Mesothelial cell of epicardium (in vitro differentiated cells): Measurements from ENCODE around the gene SPIRE1. TPM values are rescaled to one million over a fixed set of nuclear protein-coding genes. Genes with fewer than 3 reads are reported as not detected.
A peak's percentile ranks its signal among the peaks of the same experiment; 100 is the strongest.

ENCODE experiments used
- DNase-seq, 2 experiments: peaks; one replicate each; pipeline ENCODE4 v3.0.0; 2021; ENCODE audit warnings: low spot score in 2 of 2; ENCODE audit not compliant: unreplicated experiment in 2 of 2
- H3K27ac Mint-ChIP-seq: 2 replicates; pipeline ENCODE4 v1.8.0; 2021; ENCODE audit warnings: mixed read lengths
- H3K27me3 Mint-ChIP-seq: 2 replicates; pipeline ENCODE4 v1.8.0; 2021; ENCODE audit warnings: low read depth, mixed read lengths
- H3K36me3 Mint-ChIP-seq: 2 replicates; pipeline ENCODE4 v1.8.0; 2021; ENCODE audit warnings: mixed read lengths
- H3K4me1 Mint-ChIP-seq: 2 replicates; pipeline ENCODE4 v1.8.0; 2021; ENCODE audit warnings: mixed read lengths
- H3K4me3 Mint-ChIP-seq: 2 replicates; pipeline ENCODE4 v1.8.0; 2021; ENCODE audit warnings: mild to moderate bottlenecking, moderate library complexity, mixed read lengths
- H3K9me3 Mint-ChIP-seq: 2 replicates; pipeline ENCODE4 v1.8.0; 2021; ENCODE audit warnings: mixed read lengths
- total RNA-seq: library from RNA; stranded (reverse); gene quantifications from 3 replicates; pipeline ENCODE4 v1.2.1, GENCODE V29; 2021
- TF ChIP-seq, protein P1 (sequence below): fragments of 200-600 bp; sonication (generic); IDR thresholded peaks from one replicate; pipeline ENCODE4 v1.5.0; 2021; ENCODE audit warnings: antibody characterized with exemption; ENCODE audit not compliant: unreplicated experiment

SPIRE1 gene
- total RNA-seq, 1 donor from 2014 or later: 24.2 TPM

DNA sequence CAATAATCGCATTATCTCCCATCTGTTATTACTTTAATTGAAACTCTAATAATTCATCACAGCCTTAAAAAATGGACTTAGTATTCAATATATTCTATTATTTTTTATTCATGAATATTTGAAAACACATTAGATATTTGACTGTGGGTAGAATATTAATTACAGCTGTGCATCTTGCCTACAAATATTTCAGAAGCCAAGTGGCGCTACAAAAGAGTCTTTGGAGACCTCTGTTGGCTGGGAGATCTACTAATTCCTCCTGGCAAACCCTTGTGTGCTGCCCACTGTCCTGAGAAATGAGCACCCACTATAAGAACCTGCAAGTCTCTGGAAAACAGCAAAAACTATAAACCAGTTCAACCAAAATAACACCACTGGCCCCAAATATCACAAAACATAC lies 195.7 kb downstream of the SPIRE1 start:
- Mint-ChIP-seq H3K27ac (no peak overlapping the region), H3K27me3 (no peaks in the 10 kb centered on the region), H3K9me3 (peaks cover 5% of the 10 kb centered on the region), H3K4me1 (peaks cover 7% of the 10 kb centered on the region), H3K36me3 (peaks cover 34% of the 10 kb centered on the region), H3K4me3 (no peak overlapping the region)
- TF ChIP-seq, protein P1, sequence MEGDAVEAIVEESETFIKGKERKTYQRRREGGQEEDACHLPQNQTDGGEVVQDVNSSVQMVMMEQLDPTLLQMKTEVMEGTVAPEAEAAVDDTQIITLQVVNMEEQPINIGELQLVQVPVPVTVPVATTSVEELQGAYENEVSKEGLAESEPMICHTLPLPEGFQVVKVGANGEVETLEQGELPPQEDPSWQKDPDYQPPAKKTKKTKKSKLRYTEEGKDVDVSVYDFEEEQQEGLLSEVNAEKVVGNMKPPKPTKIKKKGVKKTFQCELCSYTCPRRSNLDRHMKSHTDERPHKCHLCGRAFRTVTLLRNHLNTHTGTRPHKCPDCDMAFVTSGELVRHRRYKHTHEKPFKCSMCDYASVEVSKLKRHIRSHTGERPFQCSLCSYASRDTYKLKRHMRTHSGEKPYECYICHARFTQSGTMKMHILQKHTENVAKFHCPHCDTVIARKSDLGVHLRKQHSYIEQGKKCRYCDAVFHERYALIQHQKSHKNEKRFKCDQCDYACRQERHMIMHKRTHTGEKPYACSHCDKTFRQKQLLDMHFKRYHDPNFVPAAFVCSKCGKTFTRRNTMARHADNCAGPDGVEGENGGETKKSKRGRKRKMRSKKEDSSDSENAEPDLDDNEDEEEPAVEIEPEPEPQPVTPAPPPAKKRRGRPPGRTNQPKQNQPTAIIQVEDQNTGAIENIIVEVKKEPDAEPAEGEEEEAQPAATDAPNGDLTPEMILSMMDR: no peak
- no peak for DNase-seq

DNA sequence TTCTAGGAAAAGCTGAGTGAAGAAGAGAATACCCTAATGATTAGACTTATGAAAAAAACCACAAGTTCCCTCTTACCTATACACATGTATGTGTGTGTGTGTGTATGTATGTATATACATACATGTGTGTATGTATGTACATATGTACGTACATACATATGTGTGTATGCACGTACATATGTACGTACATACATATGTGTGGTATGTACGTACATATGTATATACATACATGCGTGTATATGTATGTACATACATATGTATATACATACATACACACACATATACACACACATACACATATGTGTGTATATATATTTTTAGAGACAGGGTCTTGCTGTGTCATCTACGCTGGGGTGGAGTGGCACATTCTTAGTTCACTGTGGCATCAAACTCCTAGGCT lies 196.6 kb downstream of the SPIRE1 start:
- Mint-ChIP-seq H3K36me3 (peaks cover 34% of the 10 kb centered on the region), H3K4me3 (no peak overlapping the region), H3K27ac (peak overlapping the region; percentile 80), H3K4me1 (peaks cover 7% of the 10 kb centered on the region), H3K27me3 (no peaks in the 10 kb centered on the region), H3K9me3 (peaks cover 5% of the 10 kb centered on the region)
- TF ChIP-seq, protein P1: no peak
- no peak for DNase-seq

DNA sequence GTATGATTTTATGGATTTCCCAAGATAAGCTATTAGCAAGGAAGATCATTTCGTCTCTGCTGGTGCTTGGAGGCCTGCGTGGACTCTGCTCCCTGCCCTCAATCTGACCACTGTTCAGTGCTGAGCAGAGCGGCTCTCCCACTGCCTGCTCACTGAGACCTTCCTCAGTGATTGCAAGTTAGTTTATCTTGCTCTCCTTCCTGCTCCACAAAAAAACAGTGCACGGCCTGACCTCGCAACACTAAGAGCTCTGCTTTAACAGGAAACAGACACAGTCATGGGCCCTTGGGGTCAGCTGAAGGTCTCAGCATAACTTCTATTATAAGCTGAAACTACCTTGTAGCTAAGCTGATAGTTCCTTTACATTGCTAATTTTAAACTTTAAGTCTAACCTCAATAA lies 197.0 kb downstream of the SPIRE1 start:
- no peaks in the 10 kb centered on the region for H3K27me3 Mint-ChIP-seq
- DNase-seq: no peak
- peaks cover 34% of the 10 kb centered on the region for H3K36me3 Mint-ChIP-seq
- H3K4me3 Mint-ChIP-seq: no peak overlapping the region
- H3K9me3 Mint-ChIP-seq: peaks cover 5% of the 10 kb centered on the region
- peak overlapping the region; percentile 80 for H3K27ac Mint-ChIP-seq
- TF ChIP-seq, protein P1: no peak
- peaks cover 7% of the 10 kb centered on the region for H3K4me1 Mint-ChIP-seq

DNA sequence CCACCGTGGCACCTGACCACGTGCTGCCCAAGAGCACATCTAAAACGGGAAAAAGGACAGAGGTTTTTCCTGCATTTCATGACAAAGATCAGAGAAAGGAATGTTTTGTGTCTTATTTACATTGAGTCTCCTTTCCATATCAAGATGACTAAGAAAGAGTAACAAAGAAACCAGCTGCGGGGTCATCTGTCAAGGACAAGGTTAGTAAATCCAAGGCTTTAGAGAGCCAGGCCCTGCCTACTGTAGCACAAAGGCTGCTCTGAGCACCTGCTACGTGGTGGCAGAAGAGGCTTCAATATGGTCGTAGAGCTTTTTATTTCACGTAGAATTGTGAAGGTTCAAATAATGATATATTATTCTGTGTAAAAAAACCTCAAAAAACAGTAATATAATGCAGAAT lies 199.1 kb downstream of the SPIRE1 start:
- TF ChIP-seq, protein P1: no peak
- peaks cover 5% of the 10 kb centered on the region for H3K9me3 Mint-ChIP-seq
- peaks cover 38% of the 10 kb centered on the region for H3K36me3 Mint-ChIP-seq
- no peak for DNase-seq
- no peak overlapping the region for H3K27ac Mint-ChIP-seq
- H3K4me3 Mint-ChIP-seq: no peak overlapping the region
- H3K27me3 Mint-ChIP-seq: no peaks in the 10 kb centered on the region
- H3K4me1 Mint-ChIP-seq: peaks cover 7% of the 10 kb centered on the region

DNA sequence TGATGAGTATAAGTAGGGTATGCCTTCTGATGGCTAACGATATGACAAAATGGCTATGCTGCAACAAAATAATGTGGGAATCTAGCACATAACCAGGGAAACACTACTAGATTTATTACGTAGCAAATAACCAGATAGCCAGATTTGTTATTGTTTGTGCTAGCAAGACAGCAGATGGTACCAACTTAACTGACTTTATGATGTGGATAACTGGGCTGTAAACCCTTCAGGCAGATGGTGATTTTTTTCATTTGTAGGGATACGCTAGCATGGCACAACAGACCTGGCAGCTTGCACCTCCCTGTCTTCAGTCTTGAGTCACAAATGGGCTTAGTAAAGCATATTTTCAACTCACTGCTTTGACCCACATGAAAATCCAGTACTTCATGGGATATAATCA lies 201.5 kb downstream of the SPIRE1 start:
- no peak overlapping the region for H3K27ac Mint-ChIP-seq
- DNase-seq: no peak
- TF ChIP-seq, protein P1: no peak
- H3K27me3 Mint-ChIP-seq: no peaks in the 10 kb centered on the region
- peaks cover 7% of the 10 kb centered on the region for H3K4me1 Mint-ChIP-seq
- no peaks in the 10 kb centered on the region for H3K9me3 Mint-ChIP-seq
- peaks cover 30% of the 10 kb centered on the region for H3K36me3 Mint-ChIP-seq
- no peak overlapping the region for H3K4me3 Mint-ChIP-seq

DNA sequence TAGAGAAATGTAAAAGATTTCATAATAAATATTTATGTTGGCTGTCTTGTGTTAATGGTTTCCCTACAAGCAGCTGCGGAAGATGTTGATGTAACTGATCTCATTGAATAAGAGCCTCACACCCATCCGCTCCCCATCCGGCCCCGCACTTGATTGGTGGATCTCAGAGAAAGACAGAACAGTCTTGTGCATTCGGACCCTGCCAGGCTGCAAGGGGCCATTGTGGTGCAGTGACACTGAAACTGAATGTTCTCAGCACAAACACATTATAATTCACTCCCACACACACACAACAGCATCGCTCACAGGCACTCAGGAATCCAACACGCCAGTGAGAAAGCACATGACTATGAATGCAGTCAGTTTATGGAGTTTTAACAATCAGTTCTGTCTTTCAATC lies 202.4 kb downstream of the SPIRE1 start:
- Mint-ChIP-seq H3K27ac (no peak overlapping the region), H3K4me3 (no peak overlapping the region), H3K9me3 (no peaks in the 10 kb centered on the region), H3K36me3 (peaks cover 33% of the 10 kb centered on the region), H3K4me1 (peaks cover 3% of the 10 kb centered on the region), H3K27me3 (no peaks in the 10 kb centered on the region)
- DNase-seq: no peak
- TF ChIP-seq, protein P1: no peak
